ENCODE results near the gene CLSTN3.

Gene CLSTN3

GRCh38 chr12:7150841-7151240 is 20.7 kb downstream of the CLSTN3 start (continued):
- TF ChIP-seq ZNF629 (tag by site-specific recombination; IDR thresholded peaks at IDR 0.05) (no peak), ZNF138 (tag by site-specific recombination; IDR thresholded peaks at IDR 0.05; ENCODE audit: borderline replicate concordance) (no peak), EGR2 (tag by site-specific recombination; IDR thresholded peaks at IDR 0.05; ENCODE audit: low read depth) (no peak), ZNF843 (tag by site-specific recombination; IDR thresholded peaks at IDR 0.05) (no peak), RBAK (tag by site-specific recombination; IDR thresholded peaks at IDR 0.05) (no peak), ZNF664 (tag by site-specific recombination; IDR thresholded peaks at IDR 0.05) (no peak)
- TF ChIP-seq, protein P1, sequence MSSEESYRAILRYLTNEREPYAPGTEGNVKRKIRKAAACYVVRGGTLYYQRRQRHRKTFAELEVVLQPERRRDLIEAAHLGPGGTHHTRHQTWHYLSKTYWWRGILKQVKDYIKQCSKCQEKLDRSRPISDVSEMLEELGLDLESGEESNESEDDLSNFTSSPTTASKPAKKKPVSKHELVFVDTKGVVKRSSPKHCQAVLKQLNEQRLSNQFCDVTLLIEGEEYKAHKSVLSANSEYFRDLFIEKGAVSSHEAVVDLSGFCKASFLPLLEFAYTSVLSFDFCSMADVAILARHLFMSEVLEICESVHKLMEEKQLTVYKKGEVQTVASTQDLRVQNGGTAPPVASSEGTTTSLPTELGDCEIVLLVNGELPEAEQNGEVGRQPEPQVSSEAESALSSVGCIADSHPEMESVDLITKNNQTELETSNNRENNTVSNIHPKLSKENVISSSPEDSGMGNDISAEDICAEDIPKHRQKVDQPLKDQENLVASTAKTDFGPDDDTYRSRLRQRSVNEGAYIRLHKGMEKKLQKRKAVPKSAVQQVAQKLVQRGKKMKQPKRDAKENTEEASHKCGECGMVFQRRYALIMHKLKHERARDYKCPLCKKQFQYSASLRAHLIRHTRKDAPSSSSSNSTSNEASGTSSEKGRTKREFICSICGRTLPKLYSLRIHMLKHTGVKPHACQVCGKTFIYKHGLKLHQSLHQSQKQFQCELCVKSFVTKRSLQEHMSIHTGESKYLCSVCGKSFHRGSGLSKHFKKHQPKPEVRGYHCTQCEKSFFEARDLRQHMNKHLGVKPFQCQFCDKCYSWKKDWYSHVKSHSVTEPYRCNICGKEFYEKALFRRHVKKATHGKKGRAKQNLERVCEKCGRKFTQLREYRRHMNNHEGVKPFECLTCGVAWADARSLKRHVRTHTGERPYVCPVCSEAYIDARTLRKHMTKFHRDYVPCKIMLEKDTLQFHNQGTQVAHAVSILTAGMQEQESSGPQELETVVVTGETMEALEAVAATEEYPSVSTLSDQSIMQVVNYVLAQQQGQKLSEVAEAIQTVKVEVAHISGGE (tag by site-specific recombination; conservative IDR thresholded peaks at IDR 0.05; ENCODE audit: low read depth): no peak

GRCh38 chr12:7151532-7151931 is 21.4 kb downstream of the CLSTN3 start:
- no peaks in the 10 kb centered on the region for H3K9me3 ChIP-seq (ENCODE audit: control insufficient read depth, insufficient read depth, low read depth, low read length)
- ChIA-PET POLR2A (no interaction called here), CTCF (interaction anchor here (1.0 kb wide), 1 partner anchor 11 kb away, joined by 3 read pairs; no protein-coding TSS in a partner anchor)
- TF ChIP-seq ZNF473 (tag by site-specific recombination; IDR thresholded peaks at IDR 0.05): no peak
- no peak for TF ChIP-seq ZNF280C (tag by site-specific recombination; IDR thresholded peaks at IDR 0.05)
- TF ChIP-seq, protein P2, sequence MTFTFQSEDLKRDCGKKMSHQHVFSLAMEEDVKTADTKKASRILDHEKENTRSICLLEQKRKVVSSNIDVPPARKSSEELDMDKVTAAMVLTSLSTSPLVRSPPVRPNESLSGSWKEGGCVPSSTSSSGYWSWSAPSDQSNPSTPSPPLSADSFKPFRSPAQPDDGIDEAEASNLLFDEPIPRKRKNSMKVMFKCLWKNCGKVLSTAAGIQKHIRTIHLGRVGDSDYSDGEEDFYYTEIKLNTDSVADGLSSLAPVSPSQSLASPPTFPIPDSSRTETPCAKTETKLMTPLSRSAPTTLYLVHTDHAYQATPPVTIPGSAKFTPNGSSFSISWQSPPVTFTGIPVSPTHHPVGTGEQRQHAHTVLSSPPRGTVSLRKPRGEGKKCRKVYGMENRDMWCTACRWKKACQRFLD (tag by site-specific recombination; IDR thresholded peaks at IDR 0.05): no peak
- TF ChIP-seq GLI4 (tag by site-specific recombination; IDR thresholded peaks at IDR 0.05): no peak
- TF ChIP-seq ZNF585B (tag by site-specific recombination; IDR thresholded peaks at IDR 0.05): no peak
- no peak for TF ChIP-seq KLF1 (tag by site-specific recombination; IDR thresholded peaks at IDR 0.05)
- no peak for TF ChIP-seq SCRT1 (tag by site-specific recombination; IDR thresholded peaks at IDR 0.05; ENCODE audit: borderline replicate concordance)
- TF ChIP-seq ZNF274 (IDR thresholded peaks at IDR 0.05; ENCODE audit: low read length): no peak
- no peak for TF ChIP-seq ZNF274 (tag by site-specific recombination; IDR thresholded peaks at IDR 0.05; ENCODE audit: borderline replicate concordance)
- TF ChIP-seq ZNF112 (tag by site-specific recombination; IDR thresholded peaks at IDR 0.05): no peak
- no peak for TF ChIP-seq PATZ1 (tag by site-specific recombination; IDR thresholded peaks at IDR 0.05)
- no peak for TF ChIP-seq ZNF518A (tag by site-specific recombination; conservative IDR thresholded peaks at IDR 0.05; ENCODE audit: low read depth)
- no peak for TF ChIP-seq ZXDB (tag by site-specific recombination; IDR thresholded peaks at IDR 0.05)
- H3K36me3 ChIP-seq (ENCODE audit: control insufficient read depth in 2 of 2, insufficient read depth in 1 of 2, low read length in 2 of 2): peaks cover 7 to 75% of the 10 kb centered on the region in 2 experiments
- H3K4me3 ChIP-seq (ENCODE audit: low read depth, low read length): no peak overlapping the region
- no peaks in the 10 kb centered on the region; the same call in 1 of the 2 replicates for H3K4me1 ChIP-seq (ENCODE audit: control insufficient read depth, insufficient read depth, low read length)
- H3K27ac ChIP-seq (ENCODE audit: extremely low read depth, low read depth, low read length): no peak overlapping the region

Measured in HEK293 (cell line).